DOHH2 (cell line): ENCODE data around the gene KIF7.

Experiments
- CTCF ChIP-seq: fragments of 200-600 bp; sonication (generic); IDR thresholded peaks from one replicate; pipeline ENCODE4 v1.5.1; 2014; ENCODE audit warnings: antibody characterized with exemption, mild to moderate bottlenecking, low read depth, low read length; ENCODE audit not compliant: poor library complexity, severe bottlenecking
- EZH2phosphoT487 ChIP-seq: fragments of 200-600 bp; sonication (generic); IDR thresholded peaks from 2 replicates; pipeline ENCODE4 v1.6.1; 2017; ENCODE audit warnings: borderline replicate concordance, mild to moderate bottlenecking, antibody characterized with exemption, low read length, moderate library complexity, mixed read lengths

DNA sequence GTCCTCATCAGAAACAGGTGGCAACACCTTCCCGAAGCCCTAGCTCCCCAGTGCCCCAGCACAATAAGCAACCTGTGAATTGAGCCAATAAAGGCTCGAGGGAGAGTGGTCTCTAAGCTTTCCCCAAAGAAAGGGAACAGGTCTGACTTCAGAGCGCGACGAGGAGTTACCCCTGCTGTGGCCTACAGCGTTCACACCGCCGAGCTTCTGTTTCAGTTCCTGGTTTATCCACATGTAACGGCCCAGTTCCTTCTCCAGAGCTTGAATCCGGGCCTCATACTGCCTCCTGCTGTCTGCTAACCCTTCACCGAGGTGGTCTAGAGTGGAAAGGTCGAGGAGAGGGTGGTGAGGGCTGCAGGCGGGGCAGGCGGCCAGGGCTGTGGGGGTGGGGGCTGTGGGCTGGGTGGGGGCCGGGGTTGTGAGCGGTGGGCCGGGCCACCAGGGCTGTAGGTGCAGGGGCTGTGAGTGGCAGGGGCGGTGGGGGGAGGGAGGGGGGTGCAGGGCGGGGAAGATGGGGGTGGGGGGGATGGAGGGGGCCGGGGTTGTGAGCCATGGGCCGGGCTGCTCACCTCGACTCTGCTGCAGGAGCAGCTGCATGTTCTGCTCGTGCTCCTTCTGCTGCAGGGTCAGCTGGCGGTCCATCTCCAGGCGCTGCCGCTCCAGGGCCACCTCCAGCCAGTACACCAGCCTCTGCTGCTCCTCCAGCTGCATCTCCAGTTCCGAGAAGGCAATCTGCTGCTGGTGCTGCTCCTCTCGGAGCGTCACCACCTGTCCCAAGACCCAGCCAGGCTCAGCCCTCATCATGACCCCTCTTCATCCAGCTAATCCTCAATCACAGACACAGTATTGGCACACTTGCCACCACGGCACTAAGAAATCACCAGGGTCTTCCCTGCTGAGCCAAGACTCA is 26.2 kb downstream of the KIF7 start:
- no peak for TF ChIP-seq CTCF
- no peak for TF ChIP-seq EZH2phosphoT487
